ENCODE measurements around the gene CBFA2T2.

GRCh38 chr20:33475381-33476152, 14.3 kb upstream of the CBFA2T2 start:
- TF ChIP-seq RAD21 (IDR thresholded peaks at IDR 0.05; ENCODE audit: low read length) (no peak), CTCF (conservative IDR thresholded peaks at IDR 0.05; ENCODE audit: low read depth, low read length) (no peak), POLR2A (IDR thresholded peaks at IDR 0.05; ENCODE audit: low read depth, low read length) (no peak), CEBPB (IDR thresholded peaks at IDR 0.05; ENCODE audit: low read depth, low read length) (no peak), MAZ (IDR thresholded peaks at IDR 0.05; ENCODE audit: borderline replicate concordance, low read depth, low read length) (no peak), RCOR1 (IDR thresholded peaks at IDR 0.05; ENCODE audit: insufficient replicate concordance, low read length) (no peak), MAFK (IDR thresholded peaks at IDR 0.05; ENCODE audit: low read depth, low read length) (no peak), BHLHE40 (IDR thresholded peaks at IDR 0.05; ENCODE audit: low read depth, low read length) (no peak), CHD1 (IDR thresholded peaks at IDR 0.05; ENCODE audit: low read depth, low read length) (no peak), MXI1 (IDR thresholded peaks at IDR 0.05; ENCODE audit: borderline replicate concordance, low read depth, low read length) (no peak), RFX5 (IDR thresholded peaks at IDR 0.05; ENCODE audit: low read depth, low read length) (no peak), ELK1 (IDR thresholded peaks at IDR 0.05; ENCODE audit: borderline replicate concordance, low read depth, low read length) (no peak)

All from IMR-90 (cell line).